ENCODE measurements around the gene DHX30. TPM values are rescaled to one million over a fixed set of nuclear protein-coding genes. Genes with fewer than 3 reads are reported as not detected.
A peak's percentile ranks its signal among the peaks of the same experiment; 100 is the strongest.
"Not testable (repeated sequence)": the region's sequence is repeated elsewhere in the genome, so short reads cannot be mapped to it uniquely, and the experiment has no call there.

Gene DHX30
- polyA plus RNA-seq (28.3 to 44.0 TPM (median 29.5 TPM) in 3 replicates), polyA minus RNA-seq (52.5 to 85.6 TPM (median 56.3 TPM) in 3 replicates)
- 29.0 TPM for polyA plus RNA-seq (2011; ENCODE audit: low read depth)
- 18.9 and 28.5 TPM in 2 replicates for polyA plus RNA-seq (2011; cell fraction: cytosol; rRNA removed)
- polyA plus RNA-seq (2011; cell fraction: nucleus; rRNA removed): 73.9 and 84.8 TPM in 2 replicates
- polyA plus RNA-seq (2012; ENCODE audit: low replicate concordance): 30.4 and 39.6 TPM in 2 replicates
- polyA minus RNA-seq (2011; cell fraction: cytosol; rRNA and poly(A)+ RNA removed): 49.1 TPM
- polyA minus RNA-seq (2011; cell fraction: nucleus; rRNA and poly(A)+ RNA removed): 60.2 and 66.4 TPM in 2 replicates

- Histone ChIP-seq H3K4me2 (ENCODE audit: control insufficient read depth, extremely low read depth, insufficient read depth, low read depth, low read length) (peak within 1 kb of the TSS; percentile 100), H3K9ac (ENCODE audit: control insufficient read depth, extremely low read depth, insufficient read depth, low read length) (peak within 1 kb of the TSS; percentile 88), H3K36me3 (ENCODE audit: control insufficient read depth in 2 of 2, extremely low read depth in 1 of 2, insufficient read depth in 2 of 2, low read length in 2 of 2) (no peaks in the 10 kb centered on the region), H3K9me1 (ENCODE audit: control insufficient read depth, extremely low read depth, insufficient read depth, low read length) (no peaks in the 10 kb centered on the region), H3K4me1 (ENCODE audit: control insufficient read depth, extremely low read depth, insufficient read depth, low read length) (peaks cover 11% of the 10 kb centered on the region), H3K27me3 (ENCODE audit: control insufficient read depth, extremely low read depth, insufficient read depth, low read length) (no peaks in the 10 kb centered on the region), H4K20me1 (ENCODE audit: control insufficient read depth, extremely low read depth, insufficient read depth, low read length) (no peaks in the 10 kb centered on the region), H3K27ac (ENCODE audit: control insufficient read depth, insufficient read depth, low read length) (peak within 1 kb of the TSS; percentile 94), H3K9me3 (ENCODE audit: control insufficient read depth, low read depth, low read length) (no peaks in the 10 kb centered on the region), H3K79me2 (ENCODE audit: control insufficient read depth, insufficient read depth, low read length) (peaks cover 18% of the 10 kb centered on the region), H2AFZ (ENCODE audit: control insufficient read depth, low read length) (peak within 1 kb of the TSS; percentile 96), H3K4me3 (ENCODE audit: control insufficient read depth in 2 of 3, extremely low read depth in 1 of 3, insufficient read depth in 2 of 3, low read depth in 1 of 3, low read length in 3 of 3) (peak within 1 kb of the TSS; percentile 71 to 96 (median 88))
- DNase-seq (ENCODE audit: low read depth, low spot score): no peak
- TF ChIP-seq EZH2 (IDR thresholded peaks at IDR 0.05; ENCODE audit: low read length): no peak
- dilution Hi-C loops (cut with MboI; ENCODE audit: extremely low pct_ligation_motif_present, low sequenced_read_pairs): no loop called here
- no peak for FAIRE-seq
Observed at GRCh38 chr3:47802734-47803479, at the start of gene DHX30. DHX30 (plus strand) TSS chr3:47803138; CDS start chr3:47810684, 7,546 bp downstream.

- FAIRE-seq: no peak
- DNase-seq (ENCODE audit: low read depth, low spot score): no peak
- Histone ChIP-seq H2AFZ (ENCODE audit: control insufficient read depth, low read length) (no peak overlapping the region), H3K27ac (ENCODE audit: control insufficient read depth, insufficient read depth, low read length) (no peak overlapping the region), H3K9me1 (ENCODE audit: control insufficient read depth, extremely low read depth, insufficient read depth, low read length) (no peaks in the 10 kb centered on the region), H3K4me1 (ENCODE audit: control insufficient read depth, extremely low read depth, insufficient read depth, low read length) (no peaks in the 10 kb centered on the region), H4K20me1 (ENCODE audit: control insufficient read depth, extremely low read depth, insufficient read depth, low read length) (peaks cover 4% of the 10 kb centered on the region), H3K36me3 (ENCODE audit: control insufficient read depth in 2 of 2, extremely low read depth in 1 of 2, insufficient read depth in 2 of 2, low read length in 2 of 2) (peaks cover 0 to 1% of the 10 kb centered on the region in 2 experiments), H3K79me2 (ENCODE audit: control insufficient read depth, insufficient read depth, low read length) (peaks cover 68% of the 10 kb centered on the region), H3K9me3 (ENCODE audit: control insufficient read depth, low read depth, low read length) (no peaks in the 10 kb centered on the region), H3K4me3 (ENCODE audit: control insufficient read depth in 2 of 3, extremely low read depth in 1 of 3, insufficient read depth in 2 of 3, low read depth in 1 of 3, low read length in 3 of 3) (no peak overlapping the region), H3K27me3 (ENCODE audit: control insufficient read depth, extremely low read depth, insufficient read depth, low read length) (no peaks in the 10 kb centered on the region), H3K4me2 (ENCODE audit: control insufficient read depth, extremely low read depth, insufficient read depth, low read depth, low read length) (no peak overlapping the region), H3K9ac (ENCODE audit: control insufficient read depth, extremely low read depth, insufficient read depth, low read length) (no peak overlapping the region)
- TF ChIP-seq CTCF (optimal IDR thresholded peaks at IDR 0.05 in 1 of 3, IDR thresholded peaks at IDR 0.05 in 1 of 3, conservative IDR thresholded peaks at IDR 0.05 in 1 of 3; ENCODE audit: extremely low read depth in 1 of 3, insufficient read depth in 2 of 3, low read length in 3 of 3) (no peak), EZH2 (IDR thresholded peaks at IDR 0.05; ENCODE audit: low read length) (no peak)
- dilution Hi-C loops (cut with MboI; ENCODE audit: extremely low pct_ligation_motif_present, low sequenced_read_pairs): no loop called here
Observed at GRCh38 chr3:47758261-47759025, 44.5 kb upstream of the DHX30 start.

GRCh38 chr3:47760207-47760606 lies 42.7 kb upstream of the DHX30 start:
- H3K4me1 ChIP-seq (ENCODE audit: control insufficient read depth, extremely low read depth, insufficient read depth, low read length); DNase-seq (ENCODE audit: low read depth, low spot score); H3K4me3 ChIP-seq (ENCODE audit: control insufficient read depth in 2 of 3, extremely low read depth in 1 of 3, insufficient read depth in 2 of 3, low read depth in 1 of 3, low read length in 3 of 3); H4K20me1 ChIP-seq (ENCODE audit: control insufficient read depth, extremely low read depth, insufficient read depth, low read length); H2AFZ ChIP-seq (ENCODE audit: control insufficient read depth, low read length); H3K9me1 ChIP-seq (ENCODE audit: control insufficient read depth, extremely low read depth, insufficient read depth, low read length); H3K27ac ChIP-seq (ENCODE audit: control insufficient read depth, insufficient read depth, low read length); H3K27me3 ChIP-seq (ENCODE audit: control insufficient read depth, extremely low read depth, insufficient read depth, low read length); H3K9ac ChIP-seq (ENCODE audit: control insufficient read depth, extremely low read depth, insufficient read depth, low read length); H3K4me2 ChIP-seq (ENCODE audit: control insufficient read depth, extremely low read depth, insufficient read depth, low read depth, low read length); H3K36me3 ChIP-seq (ENCODE audit: control insufficient read depth in 2 of 2, extremely low read depth in 1 of 2, insufficient read depth in 2 of 2, low read length in 2 of 2); dilution Hi-C loops (cut with MboI; ENCODE audit: extremely low pct_ligation_motif_present, low sequenced_read_pairs); H3K9me3 ChIP-seq (ENCODE audit: control insufficient read depth, low read depth, low read length); FAIRE-seq: not testable (repeated sequence)
- H3K79me2 ChIP-seq (ENCODE audit: control insufficient read depth, insufficient read depth, low read length): peaks cover 65% of the 10 kb centered on the region
